K562 (cell line): ENCODE results near the gene ZNF77. TPM values are rescaled to one million over a fixed set of nuclear protein-coding genes. Genes with fewer than 3 reads are reported as not detected.

Experiments used
- ARID1B ChIP-seq: fragments of 450-650 bp; IDR thresholded peaks from 2 replicates; pipeline ENCODE4 v1.6.1; 2016; ENCODE audit warnings: antibody characterized with exemption, mild to moderate bottlenecking, inconsistent platforms
- DMBX1 ChIP-seq: fragments of 250-450 bp; sonication (Bioruptor Pico); IDR thresholded peaks from 2 replicates; pipeline ENCODE4 v1.8.0; 2022; ENCODE audit warnings: inconsistent platforms, mild to moderate bottlenecking, moderate library complexity, borderline replicate concordance
- FOSL1 ChIP-seq: fragments of 200-800 bp; sonication (Bioruptor generic); conservative IDR thresholded peaks from 2 replicates; pipeline ENCODE4 v1.6.1; 2016; ENCODE audit warnings: missing genetic modification characterization, missing compliant biosample characterization
- HNRNPH1 ChIP-seq: fragments of 200-400 bp; formaldehyde crosslinking; optimal IDR thresholded peaks from 2 replicates; pipeline ENCODE3; 2017; ENCODE audit warnings: low read depth, mild to moderate bottlenecking, low read length, moderate library complexity
- JUND ChIP-seq, 2 experiments: IDR thresholded peaks; 2 replicates in 1 of 2; 3 replicates in 1 of 2; pipeline ENCODE4 v1.6.1; 2011; ENCODE audit warnings: borderline replicate concordance in 2 of 2, low read depth in 2 of 2, low read length in 2 of 2, improper control_type of control experiment in 1 of 2, missing biosample characterization in 1 of 2, missing genetic modification characterization in 1 of 2, missing genetic modification reagents in 1 of 2
- MTA2 ChIP-seq: fragments of 450-650 bp; IDR thresholded peaks from 2 replicates; pipeline ENCODE4 v1.6.1; 2016; ENCODE audit warnings: low read depth
- NFRKB ChIP-seq: fragments of 450-650 bp; IDR thresholded peaks from 2 replicates; pipeline ENCODE4 v1.6.1; 2016; ENCODE audit warnings: low read depth
- NR2C2 ChIP-seq, 2 experiments: fragments of 200-800 bp in 1 of 2; sonication (Bioruptor generic) in 1 of 2; sonication (generic) in 1 of 2; formaldehyde crosslinking in 1 of 2; IDR thresholded peaks; 2 replicates each; pipeline versions ENCODE4 v1.6.1 to v1.8.0; 2016 to 2022; ENCODE audit warnings: mild to moderate bottlenecking in 1 of 2, missing compliant biosample characterization in 1 of 2, missing genetic modification characterization in 1 of 2, missing genetic modification reagents in 1 of 2
- RAD21 ChIP-seq, 2 experiments: fragments of 250-450 bp in 1 of 2; fragments of 450-650 bp in 1 of 2; sonication (Bioruptor Pico) in 1 of 2; formaldehyde crosslinking in 1 of 2; IDR thresholded peaks in 1 of 2; conservative IDR thresholded peaks in 1 of 2; 2 replicates each; pipeline versions ENCODE4 v1.4.0 to v1.8.0; 2020 to 2022; ENCODE audit warnings: mild to moderate bottlenecking in 2 of 2, moderate library complexity in 1 of 2
- SIRT6 ChIP-seq: IDR thresholded peaks from one replicate; pipeline ENCODE4 v1.6.1; 2012; ENCODE audit warnings: low read depth, mild to moderate bottlenecking, control low read depth, inconsistent platforms, low read length, moderate library complexity
- SMAD2 ChIP-seq: fragments of 150-350 bp; IDR thresholded peaks from 2 replicates; pipeline ENCODE4 v1.6.1; 2014; ENCODE audit warnings: low read depth, mild to moderate bottlenecking, low read length
- SMARCA4 ChIP-seq: fragments of 450-650 bp; IDR thresholded peaks from 2 replicates; pipeline ENCODE4 v1.6.1; 2016
- XRCC5 ChIP-seq: fragments of 200-400 bp; formaldehyde crosslinking; IDR thresholded peaks from 2 replicates; pipeline ENCODE4 v1.6.1; 2017; ENCODE audit warnings: low read depth, mild to moderate bottlenecking, low read length
- ZFP1 ChIP-seq: fragments of 450-650 bp; formaldehyde crosslinking; IDR thresholded peaks from 2 replicates; pipeline ENCODE4 v1.4.0; 2020; ENCODE audit warnings: mild to moderate bottlenecking, mixed read lengths
- ZNF12 ChIP-seq: sonication (generic); formaldehyde crosslinking; IDR thresholded peaks from 2 replicates; pipeline ENCODE4 v1.4.0; 2020; ENCODE audit warnings: mild to moderate bottlenecking, missing genetic modification reagents
- ZNF561 ChIP-seq: fragments of 450-650 bp; formaldehyde crosslinking; conservative IDR thresholded peaks from 2 replicates; pipeline ENCODE4 v1.4.0; 2020; ENCODE audit warnings: mild to moderate bottlenecking, moderate library complexity
- ZNF699 ChIP-seq: fragments of 250-450 bp; sonication (Bioruptor Pico); IDR thresholded peaks from 2 replicates; pipeline ENCODE4 v1.8.0; 2021; ENCODE audit warnings: mild to moderate bottlenecking, moderate library complexity; ENCODE audit not compliant: insufficient replicate concordance
- ZNF766 ChIP-seq: fragments of 200-800 bp; sonication (Bioruptor generic); conservative IDR thresholded peaks from 2 replicates; pipeline ENCODE4 v1.6.1; 2016; ENCODE audit warnings: missing genetic modification characterization, missing compliant biosample characterization
- polyA plus RNA-seq, 8 experiments: library from polyadenylated mRNA; depleted of rRNA in 4 of 8; stranded (reverse) in 5 of 8; unstranded in 3 of 8; fragments of >200 nt; fragmentation: Nextera tagmentation in 2 of 8; fragmentation: Illumina TruSeq in 1 of 8; extraction: Ambion mirVana in 2 of 8; extraction: Trizol in 1 of 8; gene quantifications; 2 replicates each; pipeline versions ENCODE4 v1.2.1 to v1.2.3, GENCODE V29; 2011 to 2014; ENCODE audit warnings: inconsistent platforms in 1 of 8, missing spikeins in 1 of 8
- total RNA-seq, 7 experiments: library from RNA; depleted of rRNA in 6 of 7; stranded (reverse); fragments of >200 nt in 6 of 7; fragmentation: Illumina TruSeq in 2 of 7; extraction: Trizol in 2 of 7; gene quantifications; 2 replicates each; pipeline versions ENCODE4 v1.2.1 to v1.2.3, GENCODE V29; 2011 to 2021; ENCODE audit warnings: low replicate concordance in 1 of 7
- TF ChIP-seq, protein P1 (sequence below): fragments of 450-650 bp; IDR thresholded peaks from 2 replicates; pipeline ENCODE4 v1.6.1; 2018; ENCODE audit warnings: mild to moderate bottlenecking, low read depth; ENCODE audit not compliant: partially characterized antibody
- TF ChIP-seq, protein P2 (sequence below): IDR thresholded peaks from 2 replicates; pipeline ENCODE4 v1.6.1; 2014; ENCODE audit warnings: antibody characterized with exemption

Gene ZNF77
- total and polyA plus RNA-seq, 9 of the 15 experiments (the other 6 are each of a cell fraction or from before 2014, with no cell fraction given), result 4.3 to 14.5 (median 7.7) TPM

DNA sequence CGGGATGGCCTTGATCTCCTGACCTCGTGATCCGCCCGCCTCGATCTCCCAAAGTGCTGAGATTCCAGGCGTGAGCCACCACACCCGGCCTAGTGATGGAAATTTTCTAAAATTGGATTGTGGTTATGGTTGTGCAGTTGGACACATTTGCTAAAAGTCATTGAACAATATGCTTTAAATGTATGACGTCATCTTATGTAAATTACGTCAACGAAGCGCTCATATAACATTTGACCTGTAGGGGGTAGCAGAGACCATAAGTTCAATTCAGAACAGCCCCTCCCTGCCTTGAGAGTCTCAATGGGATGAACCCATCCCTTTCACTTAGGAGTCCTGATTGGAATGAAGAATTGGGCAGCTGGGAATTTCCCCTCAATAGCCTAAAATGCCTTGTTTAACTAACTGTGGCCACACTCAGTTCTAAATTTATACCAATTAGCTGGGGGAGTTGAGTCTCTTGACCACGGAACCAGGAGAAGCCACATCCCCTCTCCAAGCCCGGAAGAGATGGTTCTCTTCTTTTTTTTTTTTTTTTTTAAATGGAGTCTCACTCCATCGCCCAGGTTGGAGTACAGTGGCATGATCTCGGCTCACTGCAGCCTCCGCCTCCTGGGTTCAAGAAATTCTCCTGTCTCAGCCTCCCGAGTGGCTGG lies 17.4 kb upstream of the ZNF77 start (continued):
- no peak for TF ChIP-seq SMAD2
- no peak for TF ChIP-seq ZFP1 (CRISPR knock-in tag)
- TF ChIP-seq NR2C2 (CRISPR knock-in tag; IDR thresholded peaks at IDR 0.05), result no peak
- no peak; the same call in 1 of the 2 replicates for TF ChIP-seq NR2C2 (tag; IDR thresholded peaks at IDR 0.05)
- TF ChIP-seq ZNF12 (CRISPR knock-in tag), result no peak
- TF ChIP-seq MTA2, result no peak
- peak; percentile 94 to 96 for TF ChIP-seq RAD21 (CRISPR knock-in tag; conservative IDR thresholded peaks at IDR 0.05 in 1 of 2, IDR thresholded peaks at IDR 0.05 in 1 of 2)
- TF ChIP-seq SMARCA4, result peak; percentile 44; the same call in 1 of the 2 replicates
- TF ChIP-seq FOSL1 (tag), result peak; percentile 53; the same call in 1 of the 2 replicates
- no peak for TF ChIP-seq ZNF699 (CRISPR knock-in tag)
- TF ChIP-seq ZNF561, result no peak
- TF ChIP-seq HNRNPH1, result no peak
- no peak for TF ChIP-seq DMBX1
- TF ChIP-seq XRCC5, result no peak
- TF ChIP-seq, protein P1, sequence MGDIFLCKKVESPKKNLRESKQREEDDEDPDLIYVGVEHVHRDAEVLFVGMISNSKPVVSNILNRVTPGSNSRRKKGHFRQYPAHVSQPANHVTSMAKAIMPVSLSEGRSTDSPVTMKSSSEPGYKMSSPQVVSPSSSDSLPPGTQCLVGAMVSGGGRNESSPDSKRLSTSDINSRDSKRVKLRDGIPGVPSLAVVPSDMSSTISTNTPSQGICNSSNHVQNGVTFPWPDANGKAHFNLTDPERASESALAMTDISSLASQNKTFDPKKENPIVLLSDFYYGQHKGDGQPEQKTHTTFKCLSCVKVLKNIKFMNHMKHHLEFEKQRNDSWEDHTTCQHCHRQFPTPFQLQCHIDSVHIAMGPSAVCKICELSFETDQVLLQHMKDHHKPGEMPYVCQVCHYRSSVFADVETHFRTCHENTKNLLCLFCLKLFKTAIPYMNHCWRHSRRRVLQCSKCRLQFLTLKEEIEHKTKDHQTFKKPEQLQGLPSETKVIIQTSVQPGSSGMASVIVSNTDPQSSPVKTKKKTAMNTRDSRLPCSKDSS, result no peak
- TF ChIP-seq, protein P2, sequence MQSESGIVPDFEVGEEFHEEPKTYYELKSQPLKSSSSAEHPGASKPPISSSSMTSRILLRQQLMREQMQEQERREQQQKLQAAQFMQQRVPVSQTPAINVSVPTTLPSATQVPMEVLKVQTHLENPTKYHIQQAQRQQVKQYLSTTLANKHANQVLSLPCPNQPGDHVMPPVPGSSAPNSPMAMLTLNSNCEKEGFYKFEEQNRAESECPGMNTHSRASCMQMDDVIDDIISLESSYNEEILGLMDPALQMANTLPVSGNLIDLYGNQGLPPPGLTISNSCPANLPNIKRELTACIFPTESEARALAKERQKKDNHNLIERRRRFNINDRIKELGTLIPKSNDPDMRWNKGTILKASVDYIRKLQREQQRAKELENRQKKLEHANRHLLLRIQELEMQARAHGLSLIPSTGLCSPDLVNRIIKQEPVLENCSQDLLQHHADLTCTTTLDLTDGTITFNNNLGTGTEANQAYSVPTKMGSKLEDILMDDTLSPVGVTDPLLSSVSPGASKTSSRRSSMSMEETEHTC, result no peak
- TF ChIP-seq ARID1B, result peak; percentile 59
- no peak for TF ChIP-seq NFRKB
- TF ChIP-seq JUND (IDR thresholded peaks at IDR 0.05; ENCODE audit: borderline replicate concordance, low read depth, low read length), result peak; percentile 100
- peak; percentile 100 for TF ChIP-seq JUND (tag; IDR thresholded peaks at IDR 0.05; ENCODE audit: borderline replicate concordance, low read depth, low read length)
- no peak for TF ChIP-seq SIRT6
- TF ChIP-seq ZNF766 (CRISPR knock-in tag), result 0 out of 2 replicates have a peak, but pooled peaks have one; percentile 36
